UCSD-AML1 (cell line): ENCODE measurements around the gene USP10.

Experiments used
- DNase-seq: peaks from one replicate; lab custom pipeline; 2025; ENCODE audit not compliant: unreplicated experiment; lab: John Stamatoyannopoulos, UW

USP10 gene

DNA sequence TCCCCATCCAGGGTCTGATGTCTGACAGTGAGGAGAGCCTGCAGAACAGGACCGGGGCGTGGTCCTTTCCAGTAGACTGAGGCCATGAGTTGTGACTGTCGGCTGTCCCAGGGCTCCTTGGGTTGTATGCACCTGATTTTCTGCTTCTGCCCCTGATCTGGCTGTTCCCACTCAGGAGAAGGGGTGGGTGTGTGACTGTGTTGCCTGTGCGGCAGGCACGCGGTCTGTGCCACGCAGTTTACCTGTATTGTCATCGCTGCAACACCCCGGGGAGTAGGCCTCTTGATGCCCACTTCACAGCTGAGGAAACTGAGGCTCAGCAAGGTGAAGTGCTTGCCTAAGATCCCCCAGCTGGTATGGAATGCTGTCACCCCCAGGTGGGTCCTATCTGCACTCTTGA lies 121.4 kb downstream of the USP10 start:
- no peak for DNase-seq

DNA sequence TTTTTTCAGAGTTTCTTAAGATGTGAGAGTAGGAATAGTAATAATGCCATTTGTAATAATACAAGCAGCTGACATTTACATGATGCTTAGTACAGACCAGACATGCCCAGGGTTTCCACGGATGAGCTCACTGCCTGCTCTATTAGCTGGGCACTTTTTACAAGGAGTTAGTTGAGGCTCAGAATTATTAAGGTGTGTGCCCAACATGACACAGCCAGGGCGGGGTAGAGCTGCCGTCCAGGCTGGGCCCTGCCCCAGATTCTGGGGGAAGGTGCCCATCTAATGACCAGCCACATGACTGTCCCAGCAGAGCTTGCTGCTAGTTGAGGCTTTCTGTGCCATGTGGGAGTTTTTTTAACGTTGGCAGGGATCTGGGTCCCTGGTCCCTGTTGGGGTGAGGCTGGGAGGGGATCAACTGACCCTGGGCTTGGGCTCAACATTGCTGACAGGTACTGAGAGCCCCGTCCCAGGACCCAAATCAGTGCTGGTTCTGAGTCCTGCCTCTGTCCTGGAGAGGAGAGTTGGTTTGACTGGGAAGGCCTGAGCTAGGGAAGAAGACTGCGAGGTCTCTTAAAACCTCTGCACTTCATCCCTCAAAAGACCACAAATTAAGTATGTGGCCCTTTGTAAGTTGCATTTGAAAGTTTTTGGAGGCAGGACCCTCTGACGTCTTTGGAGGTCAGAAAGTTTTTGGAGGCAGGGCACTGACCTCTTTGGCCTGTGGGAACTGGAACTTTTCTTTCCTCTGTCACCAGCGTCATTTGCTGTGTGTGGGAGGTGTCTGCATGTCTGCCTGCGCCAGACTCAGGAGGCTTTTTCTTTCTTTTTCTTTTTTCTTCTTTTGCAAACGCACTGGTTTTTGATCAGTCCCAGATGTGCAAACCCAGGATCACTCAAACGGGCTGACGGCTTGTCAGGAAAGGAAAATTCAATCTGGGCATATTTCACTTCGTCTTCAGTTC lies 122.2 kb downstream of the USP10 start:
- no peak for DNase-seq

DNA sequence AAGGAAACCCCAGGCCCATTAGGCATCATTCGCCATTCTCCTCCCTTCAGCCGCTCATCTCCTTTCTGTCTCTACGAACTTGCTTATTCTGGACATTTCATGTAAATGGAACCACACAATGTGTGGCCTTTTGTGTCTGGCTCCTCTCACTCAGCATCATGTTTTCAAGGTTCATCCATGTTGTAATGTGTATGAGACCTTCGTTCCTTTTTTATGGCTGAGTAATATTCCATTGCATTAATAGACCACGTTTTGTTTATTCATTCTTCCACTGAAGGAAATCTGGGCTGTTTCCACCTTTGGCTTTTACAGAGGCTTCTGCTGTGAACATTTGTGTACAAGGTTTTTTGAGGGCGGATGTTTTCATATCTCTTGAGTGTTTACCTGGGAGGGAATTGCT lies 123.2 kb downstream of the USP10 start:
- no peak for DNase-seq

DNA sequence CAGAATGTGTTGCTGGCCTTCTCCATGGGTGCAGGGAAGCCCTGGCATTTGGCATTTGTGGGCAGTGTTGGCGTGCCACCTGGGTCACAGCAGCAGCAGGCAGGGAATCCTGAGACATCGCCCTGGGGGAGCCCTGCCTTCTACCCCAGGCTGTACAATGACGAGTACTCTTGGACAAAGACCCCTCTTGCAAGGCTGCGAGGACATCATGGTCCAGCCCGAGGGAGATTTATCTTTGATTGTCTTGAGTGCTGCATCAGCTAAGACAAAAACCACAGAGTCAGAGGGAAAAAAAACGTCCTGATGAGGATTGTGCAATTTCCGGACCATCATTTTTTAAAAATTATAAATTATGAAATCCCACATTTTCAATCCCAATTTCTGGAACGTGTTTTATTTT lies 123.7 kb downstream of the USP10 start:
- no peak for DNase-seq

DNA sequence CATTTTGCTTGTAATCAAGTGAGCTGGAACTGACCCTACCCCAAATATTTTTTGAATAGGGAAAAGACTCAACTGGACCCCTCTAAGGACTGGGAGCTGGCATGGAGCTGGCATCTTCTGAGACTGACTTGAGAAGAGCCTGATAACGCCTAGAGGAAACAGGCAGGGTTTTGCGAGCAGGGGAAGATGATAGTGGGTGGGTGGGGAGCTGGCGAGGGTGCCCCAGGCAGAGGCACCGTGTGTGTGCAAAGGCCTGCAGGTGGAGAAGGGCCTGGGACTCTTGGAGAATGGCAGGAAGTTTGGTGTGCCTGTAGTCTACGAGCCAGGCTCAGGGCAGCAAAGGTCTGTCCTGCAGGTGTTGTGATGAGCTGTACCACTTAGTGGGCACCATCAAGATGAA lies 124.1 kb downstream of the USP10 start:
- DNase-seq = no peak

DNA sequence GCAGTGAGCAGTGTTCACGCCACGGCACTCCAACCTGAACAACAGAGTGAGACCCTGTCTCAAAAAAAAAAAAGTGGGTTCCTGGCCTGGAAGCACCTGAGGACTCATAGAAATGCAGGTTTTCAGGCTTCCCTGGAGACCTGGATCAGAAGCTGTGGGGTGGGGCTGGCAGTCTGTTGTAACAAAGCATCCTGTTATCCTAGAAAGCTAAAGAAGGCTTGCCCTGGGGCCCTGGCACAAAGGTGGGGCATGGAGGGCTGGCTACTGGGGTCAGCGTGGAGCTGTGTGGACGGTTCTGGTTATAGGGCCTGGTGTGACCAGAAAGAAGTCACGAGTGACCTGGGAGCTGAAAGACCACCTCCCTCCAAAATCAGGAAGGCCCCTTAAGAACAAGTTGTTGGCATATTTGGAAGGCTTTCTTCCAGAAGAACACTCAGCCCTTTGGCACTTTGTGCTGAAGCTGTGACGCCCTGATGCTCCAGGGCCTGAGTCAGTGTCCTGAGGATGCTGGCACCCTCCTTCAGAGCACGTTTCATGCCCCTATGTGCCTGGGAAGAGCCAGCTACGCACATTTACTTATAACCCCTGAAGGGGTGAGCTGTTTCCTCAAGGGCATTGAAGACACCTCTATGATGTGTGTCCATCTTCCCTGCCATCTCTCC lies 126.2 kb downstream of the USP10 start:
- no peak for DNase-seq

DNA sequence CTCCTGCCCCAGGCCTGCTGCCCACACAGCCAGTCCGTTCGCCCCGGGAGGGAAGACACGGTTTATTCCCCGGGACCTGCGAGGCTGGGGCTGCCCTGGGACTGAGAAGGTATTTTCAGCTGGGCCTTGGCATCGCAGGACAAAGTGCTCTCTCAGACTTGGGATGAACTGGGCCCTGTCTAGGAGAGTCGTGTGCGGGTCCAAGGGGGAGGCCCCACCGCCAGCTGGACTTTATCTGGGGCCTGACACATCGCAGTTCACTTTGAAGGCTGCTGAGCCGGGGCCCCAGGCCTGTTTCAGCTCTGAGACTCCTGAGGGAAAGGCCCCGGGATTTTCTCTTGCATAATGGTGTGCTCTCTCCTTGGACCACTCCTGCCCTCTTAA lies 126.8 kb downstream of the USP10 start:
- DNase-seq = no peak

DNA sequence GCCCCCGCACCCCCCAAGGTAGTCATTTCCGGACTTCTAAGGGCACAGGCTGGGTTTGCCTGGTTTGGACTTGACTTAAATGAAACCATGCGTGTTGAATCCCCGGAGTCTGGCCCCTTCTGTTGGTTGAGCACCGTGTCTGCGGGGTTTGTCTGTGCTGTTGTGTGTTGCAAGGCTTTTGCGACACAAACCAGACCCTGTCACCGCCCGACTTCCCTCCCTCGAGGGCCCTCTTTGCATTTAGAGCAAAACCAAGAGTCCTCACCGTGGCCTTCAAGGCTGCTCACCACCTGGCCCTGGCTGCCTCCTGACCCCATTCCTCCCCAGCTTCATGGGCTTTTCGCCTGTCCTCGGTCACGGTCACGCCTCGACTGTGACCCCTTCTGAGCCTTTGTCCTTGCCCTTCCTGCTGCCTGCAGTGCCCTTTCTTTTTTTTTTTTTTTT lies 127.4 kb downstream of the USP10 start:
- no peak for DNase-seq

DNA sequence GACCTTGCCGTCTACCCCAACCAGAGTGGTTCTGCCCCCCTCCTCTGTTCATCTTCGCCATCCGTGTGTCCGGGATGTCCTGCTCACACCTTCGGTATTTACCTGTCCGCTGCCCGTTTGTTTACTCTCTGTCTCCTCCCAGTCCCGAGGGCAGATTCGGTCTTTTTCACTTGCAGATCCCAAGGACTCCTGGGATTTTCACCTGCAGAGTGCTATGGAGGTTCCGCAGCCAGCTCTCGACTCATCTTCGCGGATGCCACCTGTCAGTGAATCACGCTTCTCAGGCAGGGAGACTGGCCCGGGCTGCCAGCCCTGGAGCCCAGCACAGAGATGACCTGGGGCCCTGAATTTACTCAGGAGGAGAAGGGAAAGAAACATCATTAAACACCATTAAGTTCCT lies 128.1 kb downstream of the USP10 start:
- no peak for DNase-seq

DNA sequence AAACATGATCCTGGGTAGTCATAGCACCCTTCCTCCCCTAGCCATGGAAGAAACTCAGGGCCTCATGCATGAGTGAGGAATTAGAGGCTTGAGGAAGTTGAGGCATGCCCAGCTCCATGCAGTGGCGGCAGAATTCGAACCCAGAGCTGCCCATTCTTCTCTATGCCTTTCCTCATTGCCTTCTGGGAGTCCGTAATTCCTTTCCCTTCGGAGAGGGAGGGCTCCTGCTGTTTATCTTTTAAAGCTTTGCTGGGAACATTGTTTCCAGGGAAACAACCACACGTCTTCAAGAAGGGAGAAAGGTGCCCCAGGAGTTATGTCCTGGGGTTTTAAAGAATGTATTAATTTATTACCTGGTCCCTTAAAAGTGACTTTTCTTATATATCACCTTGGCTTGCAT lies 128.5 kb downstream of the USP10 start:
- DNase-seq = no peak
